Neural cell (in vitro differentiated cells): ENCODE data around the gene ACVR1B. TPM values are rescaled to one million over a fixed set of nuclear protein-coding genes. Genes with fewer than 3 reads are reported as not detected.

ENCODE experiments used
- H2AFZ ChIP-seq: fragments of 200-600, 300-800 bp; sonication (generic), shearing (Covaris generic); 2 replicates; pipeline ENCODE4 v1.6.0; 2014; ENCODE audit warnings: low read depth, mild to moderate bottlenecking, antibody characterized with exemption, low read length, moderate library complexity
- H3F3A ChIP-seq: fragments of 200-600 bp; shearing (Covaris generic); 2 replicates; pipeline ENCODE4 v1.6.1; 2016; ENCODE audit warnings: mild to moderate bottlenecking, moderate library complexity, mixed read lengths, antibody characterized with exemption, low read length; ENCODE audit not compliant: insufficient read depth, poor library complexity, severe bottlenecking
- H3K27ac ChIP-seq: fragments of 200-600, 300-800 bp; sonication (generic), shearing (Covaris generic); 2 replicates; pipeline ENCODE4 v1.5.1; 2014; ENCODE audit warnings: mild to moderate bottlenecking, low read length, moderate library complexity
- H3K27me3 ChIP-seq: fragments of 300-800, 200-600 bp; sonication (generic), shearing (Covaris generic); 2 replicates; pipeline ENCODE4 v1.6.0; 2014; ENCODE audit warnings: mild to moderate bottlenecking, low read depth, low read length, moderate library complexity; ENCODE audit not compliant: insufficient read depth
- H3K36me3 ChIP-seq: fragments of 300-800, 200-600 bp; sonication (generic), shearing (Covaris generic); 2 replicates; pipeline ENCODE4 v1.5.1; 2014; ENCODE audit warnings: mild to moderate bottlenecking, antibody characterized with exemption, low read length, moderate library complexity; ENCODE audit not compliant: insufficient read depth
- H3K4me2 ChIP-seq: fragments of 300-800, 200-600 bp; sonication (generic), shearing (Covaris generic); 2 replicates; pipeline ENCODE4 v1.6.0; 2014; ENCODE audit warnings: mild to moderate bottlenecking, low read length
- H3K4me3 ChIP-seq: fragments of 300-800, 200-600 bp; sonication (generic), shearing (Covaris generic); 2 replicates; pipeline ENCODE4 v1.5.1; 2014; ENCODE audit warnings: mild to moderate bottlenecking, low read length, moderate library complexity
- H3K79me2 ChIP-seq: fragments of 200-600 bp; shearing (Covaris generic); replicated peaks from 2 replicates; pipeline ENCODE4 v1.6.0; 2014; ENCODE audit warnings: mild to moderate bottlenecking, low read length, moderate library complexity; ENCODE audit not compliant: insufficient read depth
- H3K9ac ChIP-seq: fragments of 300-800, 200-600 bp; sonication (generic), shearing (Covaris generic); 2 replicates; pipeline ENCODE4 v1.6.1; 2016; ENCODE audit warnings: mild to moderate bottlenecking, low read length, mixed read lengths
- H3K9me2 ChIP-seq: fragments of 200-600 bp; shearing (Covaris generic); 2 replicates; pipeline ENCODE4 v1.6.1; 2016; ENCODE audit warnings: mild to moderate bottlenecking, low read length, mixed read lengths; ENCODE audit not compliant: insufficient read depth
- H3K9me3 ChIP-seq: fragments of 200-600, 300-800 bp; sonication (generic), shearing (Covaris generic); 2 replicates; pipeline ENCODE4 v1.6.1; 2016; ENCODE audit warnings: mild to moderate bottlenecking, mixed run types, low read length, moderate library complexity, mixed read lengths
- H4K20me1 ChIP-seq: fragments of 200-600 bp; shearing (Covaris generic); 2 replicates; pipeline ENCODE4 v1.6.1; 2016; ENCODE audit warnings: mild to moderate bottlenecking, mixed run types; ENCODE audit not compliant: insufficient read depth
- CTCF ChIP-seq: fragments of 450-650 bp; IDR thresholded peaks from 2 replicates; pipeline ENCODE4 v1.5.1; 2014; ENCODE audit warnings: antibody characterized with exemption, mild to moderate bottlenecking, moderate library complexity; ENCODE audit not compliant: poor library complexity, severe bottlenecking
- EP300 ChIP-seq: fragments of 450-650 bp; conservative IDR thresholded peaks from 2 replicates; pipeline ENCODE4 v1.6.1; 2014; ENCODE audit warnings: antibody characterized with exemption, mild to moderate bottlenecking, moderate library complexity; ENCODE audit not compliant: poor library complexity, severe bottlenecking
- EZH2 ChIP-seq: fragments of 200-600, 300-800 bp; shearing (Covaris generic), sonication (generic); IDR thresholded peaks from 2 replicates; pipeline ENCODE4 v1.6.1; 2014; ENCODE audit warnings: antibody characterized with exemption, low read length, borderline replicate concordance, mild to moderate bottlenecking; ENCODE audit not compliant: insufficient read depth, poor library complexity, severe bottlenecking
- MXI1 ChIP-seq: fragments of 450-650 bp; conservative IDR thresholded peaks from 2 replicates; pipeline ENCODE4 v1.6.1; 2014; ENCODE audit warnings: antibody characterized with exemption, mild to moderate bottlenecking; ENCODE audit not compliant: poor library complexity, severe bottlenecking
- POLR2AphosphoS5 ChIP-seq: IDR thresholded peaks from 2 replicates; pipeline ENCODE4 v1.6.1; 2012
- RAD21 ChIP-seq: fragments of 450-650 bp; conservative IDR thresholded peaks from 2 replicates; pipeline ENCODE4 v1.6.1; 2014; ENCODE audit warnings: antibody characterized with exemption, mild to moderate bottlenecking, moderate library complexity
- REST ChIP-seq: IDR thresholded peaks from 2 replicates; pipeline ENCODE4 v1.6.1; 2012; ENCODE audit warnings: borderline replicate concordance
- SMC3 ChIP-seq: fragments of 450-650 bp; conservative IDR thresholded peaks from 2 replicates; pipeline ENCODE4 v1.6.1; 2014; ENCODE audit warnings: antibody characterized with exemption, mild to moderate bottlenecking, moderate library complexity; ENCODE audit not compliant: poor library complexity
- TAF1 ChIP-seq: IDR thresholded peaks from 2 replicates; pipeline ENCODE4 v1.6.1; 2012; ENCODE audit warnings: low read depth
- polyA plus RNA-seq: library from polyadenylated mRNA; depleted of rRNA; stranded (reverse); fragments of >200 nt; gene quantifications from 2 replicates; pipeline ENCODE4 v1.2.3, GENCODE V29; 2014

Gene ACVR1B
- polyA plus RNA-seq, 1 donor from 2014 or later: 47.2 TPM

- Histone ChIP-seq H4K20me1 (no peaks in the 10 kb centered on the region), H3K79me2 (no peaks in the 10 kb centered on the region), H3K9me2 (no peaks in the 10 kb centered on the region), H3K4me2 (no peak overlapping the region), H3K9ac (no peak overlapping the region), H3K9me3 (no peaks in the 10 kb centered on the region), H3K4me3 (no peak overlapping the region), H3K27me3 (peaks cover 5% of the 10 kb centered on the region), H2AFZ (no peak overlapping the region), H3K36me3 (no peaks in the 10 kb centered on the region), H3K27ac (no peak overlapping the region), H3F3A (no peaks in the 10 kb centered on the region)
- TF ChIP-seq SMC3 (no peak), EP300 (no peak), RAD21 (no peak), CTCF (no peak), MXI1 (no peak), EZH2 (no peak), POLR2AphosphoS5 (no peak), TAF1 (no peak), REST (no peak)
Measured at GRCh38 chr12:51904951-51905470, 46.5 kb upstream of the ACVR1B start.

GRCh38 chr12:51905471-51906429, 45.7 kb upstream of the ACVR1B start:
- Histone ChIP-seq H3K4me3 (no peak overlapping the region), H2AFZ (no peak overlapping the region), H3K9me3 (no peaks in the 10 kb centered on the region), H3K27ac (no peak overlapping the region), H4K20me1 (no peaks in the 10 kb centered on the region), H3K36me3 (no peaks in the 10 kb centered on the region), H3K79me2 (no peaks in the 10 kb centered on the region), H3K9me2 (no peaks in the 10 kb centered on the region), H3K9ac (no peak overlapping the region), H3K27me3 (peaks cover 5% of the 10 kb centered on the region), H3K4me2 (no peak overlapping the region), H3F3A (no peaks in the 10 kb centered on the region)
- no peak for TF ChIP-seq SMC3
- no peak for TF ChIP-seq MXI1
- TF ChIP-seq CTCF: no peak
- no peak for TF ChIP-seq REST
- no peak for TF ChIP-seq POLR2AphosphoS5
- no peak for TF ChIP-seq RAD21
- no peak for TF ChIP-seq TAF1
- no peak for TF ChIP-seq EZH2
- TF ChIP-seq EP300: no peak
